CD14-positive monocyte (primary cell): ENCODE data around the gene GALC. TPM values are rescaled to one million over a fixed set of nuclear protein-coding genes. Genes with fewer than 3 reads are reported as not detected.

Experiments
- DNase-seq, 3 donors: peaks; one replicate each; pipeline ENCODE4 v3.0.0-alpha.2; 2011 to 2022
- H2AFZ ChIP-seq: 2 replicates; pipeline ENCODE4 v1.6.0; 2012; ENCODE audit warnings: mild to moderate bottlenecking, low read depth, low read length, inconsistent platforms; ENCODE audit not compliant: insufficient read depth, poor library complexity, severe bottlenecking
- H3K27ac ChIP-seq, 2 donors: 1 replicate in 1 of 2; 2 replicates in 1 of 2; pipeline ENCODE4 v1.5.1; 2012 to 2013; ENCODE audit warnings: low read length in 2 of 2, control low read depth in 1 of 2, inconsistent platforms in 1 of 2, low read depth in 1 of 2, mild to moderate bottlenecking in 1 of 2
- H3K27me3 ChIP-seq, 2 donors: one replicate each; pipeline versions ENCODE4 v1.6.0 to v1.6.1; 2011 to 2013; ENCODE audit warnings: low read length in 2 of 2; ENCODE audit not compliant: control insufficient read depth in 2 of 2, insufficient read depth in 2 of 2
- H3K36me3 ChIP-seq, 2 donors: replicated peaks in 1 of 2; 1 replicate in 1 of 2; 2 replicates in 1 of 2; pipeline versions ENCODE4 v1.5.1 to v1.6.1; 2012 to 2013; ENCODE audit warnings: low read length in 2 of 2, control low read depth in 1 of 2, inconsistent platforms in 1 of 2, mild to moderate bottlenecking in 1 of 2; ENCODE audit not compliant: insufficient read depth in 2 of 2, control insufficient read depth in 1 of 2
- H3K4me1 ChIP-seq, 2 donors: 1 replicate in 1 of 2; 2 replicates in 1 of 2; pipeline versions ENCODE4 v1.5.1 to v1.6.1; 2012 to 2013; ENCODE audit warnings: low read length in 2 of 2, control low read depth in 1 of 2, inconsistent platforms in 1 of 2, mild to moderate bottlenecking in 1 of 2, moderate library complexity in 1 of 2; ENCODE audit not compliant: insufficient read depth in 2 of 2, control insufficient read depth in 1 of 2
- H3K4me2 ChIP-seq: replicated peaks from 2 replicates; pipeline ENCODE3; 2012; ENCODE audit warnings: low read length, moderate library complexity, mild to moderate bottlenecking; ENCODE audit not compliant: poor library complexity, severe bottlenecking; ENCODE audit errors: extremely low read depth
- H3K4me3 ChIP-seq, 3 experiments: fragments of 200-600 bp in 1 of 3; sonication (generic) in 1 of 3; replicated peaks in 1 of 3; 1 replicate in 2 of 3; 2 replicates in 1 of 3; pipeline ENCODE4 v1.5.1; 2011 to 2013; ENCODE audit warnings: low read length in 3 of 3, mild to moderate bottlenecking in 3 of 3, control low read depth in 2 of 3, low read depth in 2 of 3, inconsistent platforms in 1 of 3, moderate library complexity in 1 of 3
- H3K79me2 ChIP-seq: 2 replicates; pipeline ENCODE4 v1.6.0; 2012; ENCODE audit warnings: mild to moderate bottlenecking, control low read depth, inconsistent platforms, low read length, moderate library complexity; ENCODE audit not compliant: insufficient read depth
- H3K9ac ChIP-seq: 2 replicates; pipeline ENCODE4 v1.6.0; 2017; ENCODE audit warnings: low read length, mild to moderate bottlenecking; ENCODE audit not compliant: insufficient read depth, poor library complexity, severe bottlenecking
- H3K9me3 ChIP-seq, 2 donors: replicated peaks in 1 of 2; 1 replicate in 1 of 2; 2 replicates in 1 of 2; pipeline versions ENCODE4 v1.5.1 to v1.6.1; 2012 to 2013; ENCODE audit warnings: low read length in 2 of 2, control low read depth in 1 of 2; ENCODE audit not compliant: control insufficient read depth in 1 of 2, insufficient read depth in 1 of 2
- H4K20me1 ChIP-seq: 2 replicates; pipeline ENCODE4 v1.6.0; 2012; ENCODE audit warnings: mild to moderate bottlenecking, low read length, control low read depth, moderate library complexity; ENCODE audit not compliant: insufficient read depth
- H3K27ac Mint-ChIP-seq, 7 donors: one replicate each; pipeline ENCODE4 v1.8.0; 2020; ENCODE audit warnings: mild to moderate bottlenecking in 7 of 7, mixed read lengths in 7 of 7, moderate library complexity in 6 of 7, inconsistent platforms in 2 of 7
- H3K27me3 Mint-ChIP-seq, 3 donors: one replicate each; pipeline ENCODE4 v1.8.0; 2021 to 2022; ENCODE audit warnings: low read depth in 3 of 3, mild to moderate bottlenecking in 3 of 3, mixed read lengths in 3 of 3, moderate library complexity in 3 of 3, inconsistent platforms in 1 of 3
- H3K36me3 Mint-ChIP-seq, 2 donors: one replicate each; pipeline ENCODE4 v1.8.0; 2020; ENCODE audit warnings: mixed read lengths in 2 of 2, inconsistent platforms in 1 of 2, mild to moderate bottlenecking in 1 of 2
- H3K4me1 Mint-ChIP-seq: one replicate; pipeline ENCODE4 v1.8.0; 2020; ENCODE audit warnings: mild to moderate bottlenecking, mixed read lengths
- H3K4me3 Mint-ChIP-seq, 2 donors: one replicate each; pipeline ENCODE4 v1.8.0; 2020; ENCODE audit warnings: mild to moderate bottlenecking in 2 of 2, mixed read lengths in 2 of 2, moderate library complexity in 1 of 2
- H3K9me3 Mint-ChIP-seq, 7 donors: one replicate each; pipeline ENCODE4 v1.8.0; 2020 to 2022; ENCODE audit warnings: mixed read lengths in 7 of 7, mild to moderate bottlenecking in 6 of 7, moderate library complexity in 6 of 7, inconsistent platforms in 2 of 7
- CTCF ChIP-seq: fragments of 200-600 bp; IDR thresholded peaks from one replicate; pipeline ENCODE4 v1.8.0; 2022; ENCODE audit warnings: antibody characterized with exemption, mild to moderate bottlenecking
- WGBS: methylation state at CpG from one replicate; pipeline ENCODE4 v1.1.5; 2013; ENCODE audit warnings: missing lambda C conversion rate; ENCODE audit not compliant: insufficient coverage; 5-methylcytosine and 5-hydroxymethylcytosine counted together
- intact Hi-C, 2 donors: fragments of 100-400 bp; cut with micrococcal nuclease; formaldehyde crosslinking; loops; one replicate each; pipeline versions ENCODE4 v1.15.0 to v1.15.1; 2023
- polyA plus RNA-seq, 3 donors: library from polyadenylated mRNA; depleted of rRNA in 1 of 3; unstranded in 2 of 3; stranded (reverse) in 1 of 3; fragments of 300-500 nt in 2 of 3; fragments of >200 nt in 1 of 3; fragmentation: Illumina TruSeq in 2 of 3; gene quantifications; 1 replicate in 2 of 3; 2 replicates in 1 of 3; pipeline ENCODE4 v1.2.3, GENCODE V29; 2012 to 2021

The GALC gene
- polyA plus RNA-seq, 3 donors: 28.6 to 40.6 (median 33.8) TPM

GRCh38 chr14:87908550-87908949 lies 84.4 kb downstream of the GALC start:
- H3K4me3 Mint-ChIP-seq: no peak overlapping the region
- H4K20me1 ChIP-seq: no peaks in the 10 kb centered on the region
- H3K27me3 Mint-ChIP-seq: peaks cover 4 to 10% (median 7%) of the 10 kb centered on the region in 3 donors
- no peaks in the 10 kb centered on the region for H3K4me1 Mint-ChIP-seq
- H3K27ac Mint-ChIP-seq: no peak overlapping the region
- H3K27me3 ChIP-seq: no peaks in the 10 kb centered on the region
- intact Hi-C loops: no loop called here
- no peaks in the 10 kb centered on the region for H3K4me1 ChIP-seq
- no peak overlapping the region for H3K4me2 ChIP-seq
- no peak overlapping the region for H3K9ac ChIP-seq
- no peak overlapping the region for H3K4me3 ChIP-seq
- peaks cover 2 to 9% (median 5%) of the 10 kb centered on the region in 7 donors for H3K9me3 Mint-ChIP-seq
- no peak for DNase-seq
- no peaks in the 10 kb centered on the region for H3K9me3 ChIP-seq
- no CpG with 5 or more reads among the region's 5 CpGs for WGBS
- H3K36me3 ChIP-seq: no peaks in the 10 kb centered on the region
- no peaks in the 10 kb centered on the region for H3K36me3 Mint-ChIP-seq
- H3K27ac ChIP-seq: no peak overlapping the region
- TF ChIP-seq CTCF: no peak
- H3K79me2 ChIP-seq: no peaks in the 10 kb centered on the region
- no peak overlapping the region for H2AFZ ChIP-seq

GRCh38 chr14:87901652-87902051 lies 91.3 kb downstream of the GALC start:
- H3K4me3 Mint-ChIP-seq: no peak overlapping the region
- Histone ChIP-seq H3K4me2 (no peak overlapping the region), H3K9me3 (no peaks in the 10 kb centered on the region), H2AFZ (no peak overlapping the region), H3K36me3 (no peaks in the 10 kb centered on the region), H3K4me1 (no peaks in the 10 kb centered on the region), H3K27me3 (peaks cover 25 to 28% of the 10 kb centered on the region in 2 donors), H3K4me3 (no peak overlapping the region), H3K79me2 (no peaks in the 10 kb centered on the region), H3K9ac (no peak overlapping the region), H4K20me1 (no peaks in the 10 kb centered on the region), H3K27ac (no peak overlapping the region)
- intact Hi-C loops: no loop called here
- H3K9me3 Mint-ChIP-seq: peaks cover 0 to 3% (median 0%) of the 10 kb centered on the region in 7 donors
- no peak overlapping the region for H3K27ac Mint-ChIP-seq
- TF ChIP-seq CTCF: no peak
- DNase-seq: no peak
- H3K36me3 Mint-ChIP-seq: no peaks in the 10 kb centered on the region
- H3K27me3 Mint-ChIP-seq: peaks cover 8 to 22% (median 19%) of the 10 kb centered on the region in 3 donors
- H3K4me1 Mint-ChIP-seq: no peaks in the 10 kb centered on the region
